Keratinocyte (primary cell): ENCODE data around the gene ALDH3A2.

Source experiments
- EZH2 ChIP-seq: IDR thresholded peaks from one replicate; pipeline ENCODE4 v1.6.1; 2012; ENCODE audit warnings: inconsistent platforms, mild to moderate bottlenecking, low read length, moderate library complexity
- TF ChIP-seq, protein P1 (sequence below), 3 experiments: IDR thresholded peaks in 1 of 3; conservative IDR thresholded peaks in 1 of 3; optimal IDR thresholded peaks in 1 of 3; 2 replicates in 2 of 3; 3 replicates in 1 of 3; pipeline versions ENCODE3 to v1.5.1; 2011; ENCODE audit warnings: low read length in 3 of 3, mild to moderate bottlenecking in 3 of 3, moderate library complexity in 2 of 3, control low read depth in 1 of 3, inconsistent platforms in 1 of 3; ENCODE audit not compliant: insufficient read depth in 2 of 3; ENCODE audit errors: extremely low read depth in 1 of 3

GRCh38 chr17:19707728-19708221 is 59.2 kb downstream of the ALDH3A2 start:
- TF ChIP-seq, protein P1, sequence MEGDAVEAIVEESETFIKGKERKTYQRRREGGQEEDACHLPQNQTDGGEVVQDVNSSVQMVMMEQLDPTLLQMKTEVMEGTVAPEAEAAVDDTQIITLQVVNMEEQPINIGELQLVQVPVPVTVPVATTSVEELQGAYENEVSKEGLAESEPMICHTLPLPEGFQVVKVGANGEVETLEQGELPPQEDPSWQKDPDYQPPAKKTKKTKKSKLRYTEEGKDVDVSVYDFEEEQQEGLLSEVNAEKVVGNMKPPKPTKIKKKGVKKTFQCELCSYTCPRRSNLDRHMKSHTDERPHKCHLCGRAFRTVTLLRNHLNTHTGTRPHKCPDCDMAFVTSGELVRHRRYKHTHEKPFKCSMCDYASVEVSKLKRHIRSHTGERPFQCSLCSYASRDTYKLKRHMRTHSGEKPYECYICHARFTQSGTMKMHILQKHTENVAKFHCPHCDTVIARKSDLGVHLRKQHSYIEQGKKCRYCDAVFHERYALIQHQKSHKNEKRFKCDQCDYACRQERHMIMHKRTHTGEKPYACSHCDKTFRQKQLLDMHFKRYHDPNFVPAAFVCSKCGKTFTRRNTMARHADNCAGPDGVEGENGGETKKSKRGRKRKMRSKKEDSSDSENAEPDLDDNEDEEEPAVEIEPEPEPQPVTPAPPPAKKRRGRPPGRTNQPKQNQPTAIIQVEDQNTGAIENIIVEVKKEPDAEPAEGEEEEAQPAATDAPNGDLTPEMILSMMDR (optimal IDR thresholded peaks at IDR 0.05 in 1 of 3, IDR thresholded peaks at IDR 0.05 in 1 of 3, conservative IDR thresholded peaks at IDR 0.05 in 1 of 3; ENCODE audit: extremely low read depth in 1 of 3, insufficient read depth in 2 of 3, low read length in 3 of 3): no peak
- TF ChIP-seq EZH2: no peak
